ENCODE data around the gene JAKMIP1.

JAKMIP1 gene

DNA sequence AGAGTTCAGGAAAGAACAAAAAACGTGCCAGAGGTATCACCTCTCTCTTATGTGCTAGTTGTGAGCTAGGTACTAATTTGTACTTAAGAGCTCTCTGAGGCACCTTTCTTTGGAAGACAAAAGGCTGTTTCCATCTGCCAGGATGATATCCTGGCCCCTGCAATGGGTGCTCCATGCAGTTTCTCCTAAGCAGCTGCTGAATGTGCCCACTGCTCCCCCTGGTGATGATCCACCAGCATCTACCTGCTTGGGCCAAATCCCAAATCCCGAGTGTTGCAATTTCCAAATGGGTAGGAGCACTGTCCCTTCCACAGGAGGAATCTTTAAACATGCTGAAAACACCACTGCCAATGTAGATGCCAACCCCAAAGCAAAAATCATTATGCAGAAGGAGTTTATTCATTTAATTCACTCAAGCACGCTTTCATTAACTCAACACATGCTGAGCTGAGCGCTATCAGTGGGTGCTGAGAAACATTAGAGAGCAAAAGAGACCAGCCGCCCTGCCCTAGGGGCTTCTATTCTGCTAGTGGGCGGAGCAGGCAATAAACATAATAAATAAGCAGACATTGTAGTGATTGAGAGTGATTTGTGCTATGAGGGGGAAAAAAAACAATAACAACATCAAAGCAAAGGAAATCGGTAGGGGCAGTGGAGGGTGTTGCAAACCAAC is 112.5 kb downstream of the JAKMIP1 start:
- DNase-seq, result peak; percentile 79

- DNase-seq, result no peak
These were observed 113.5 kb downstream of the JAKMIP1 start for GRCh38 chr4:6086846-6087245.

- DNase-seq, result no peak
These were observed 114.4 kb downstream of the JAKMIP1 start for GRCh38 chr4:6085691-6086628.

GRCh38 chr4:6085028-6085690 is 115.2 kb downstream of the JAKMIP1 start:
- no peak for DNase-seq

DNA sequence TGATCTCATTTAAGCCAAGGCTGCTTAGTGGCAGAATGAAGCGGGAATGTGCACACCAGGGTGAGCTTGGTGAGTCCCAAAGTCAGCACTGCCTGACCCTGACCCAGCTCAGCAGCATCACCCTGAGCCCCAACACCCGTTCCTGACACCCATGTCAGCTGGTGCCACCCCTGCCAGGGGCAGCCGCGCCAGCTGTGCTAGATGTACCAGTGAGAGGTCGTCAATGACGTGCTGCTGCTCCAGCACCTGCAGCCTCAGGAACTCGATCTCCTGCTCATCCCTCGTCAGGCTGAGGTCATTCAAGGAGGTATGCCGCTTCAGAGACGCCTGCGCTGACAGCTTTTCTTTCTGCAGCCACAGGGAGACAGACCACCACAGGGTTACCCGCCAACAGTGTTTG is 120.4 kb downstream of the JAKMIP1 start:
- DNase-seq, result no peak

- DNase-seq, result no peak
These were observed 121.8 kb downstream of the JAKMIP1 start for GRCh38 chr4:6078560-6078959.

- peak; percentile 9 for DNase-seq
These were observed 124.0 kb downstream of the JAKMIP1 start for GRCh38 chr4:6076391-6076790.

- DNase-seq, result no peak
These were observed 125.6 kb downstream of the JAKMIP1 start for GRCh38 chr4:6074758-6075157.

GRCh38 chr4:6071959-6072720 is 128.2 kb downstream of the JAKMIP1 start:
- DNase-seq, result peak; percentile 69

DNA sequence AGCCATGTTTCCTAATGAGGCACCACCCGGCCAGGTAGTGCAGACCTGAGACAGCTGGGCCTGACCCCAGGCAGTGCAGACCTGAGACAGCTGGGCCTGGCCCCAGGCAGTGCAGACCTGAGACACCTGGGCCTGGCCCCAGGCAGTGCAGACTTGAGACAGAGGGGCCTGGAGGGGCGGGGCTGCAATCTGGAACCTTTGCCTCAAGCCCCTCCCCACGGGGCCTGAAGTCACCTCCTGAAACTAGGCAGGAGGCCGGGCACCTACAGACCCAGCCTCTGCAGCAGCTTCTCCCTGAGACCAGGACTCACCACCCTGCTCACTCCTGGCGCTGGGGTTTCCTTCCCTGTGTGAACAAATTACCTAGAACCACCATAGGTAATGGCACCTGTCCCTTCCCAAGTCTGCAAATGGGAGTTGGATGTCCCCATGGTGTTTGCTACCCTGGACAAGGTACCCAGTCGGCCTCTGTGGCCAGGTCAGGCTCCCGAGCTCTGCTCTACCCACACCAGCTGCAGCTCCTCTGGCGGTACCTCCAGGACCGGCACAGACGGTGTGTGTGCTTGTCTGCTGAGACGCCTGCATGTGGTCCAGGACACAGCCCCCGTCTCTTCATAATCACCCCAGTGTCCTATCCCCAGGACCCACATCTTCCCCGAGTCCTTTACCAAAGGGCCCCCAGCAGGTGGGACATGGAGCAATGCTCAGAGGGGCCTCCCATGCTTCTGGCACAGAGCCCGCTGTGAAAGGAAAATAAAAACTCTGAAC is 129.0 kb downstream of the JAKMIP1 start:
- DNase-seq, result peak; percentile 75

GRCh38 chr4:6069845-6070709 is 130.3 kb downstream of the JAKMIP1 start:
- DNase-seq, result no peak

GRCh38 chr4:6068986-6069385 is 131.4 kb downstream of the JAKMIP1 start:
- DNase-seq, result no peak

DNA sequence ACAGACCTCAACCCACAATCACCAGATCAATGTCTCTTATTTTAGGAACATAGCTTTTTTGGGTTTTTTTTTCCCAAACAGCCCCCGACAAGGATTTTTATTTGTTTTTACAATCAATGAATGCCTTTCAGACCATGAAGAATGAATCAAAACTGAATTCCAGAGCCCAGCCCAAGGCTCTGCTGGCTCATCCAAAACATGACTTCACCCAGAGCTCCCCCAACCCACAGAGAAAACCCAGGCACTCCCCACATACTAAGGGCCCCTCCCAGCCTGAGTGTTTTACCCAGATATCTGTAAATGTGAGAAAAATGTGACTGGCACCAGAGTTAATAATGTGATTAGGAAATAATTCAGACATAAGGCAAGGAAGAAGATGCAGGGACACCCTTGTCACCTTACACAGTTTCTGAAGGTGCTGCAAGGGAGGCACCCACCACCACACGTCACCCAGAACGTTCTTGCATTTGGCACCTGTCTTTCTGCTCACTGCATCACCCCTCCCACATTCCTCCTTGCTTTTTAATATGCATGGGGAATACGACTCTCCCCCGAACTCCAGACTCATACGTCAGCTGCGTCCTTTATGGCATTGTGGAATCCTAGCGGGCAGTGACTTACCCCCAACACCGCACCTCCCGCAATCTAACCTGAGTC is 134.3 kb downstream of the JAKMIP1 start:
- DNase-seq, result no peak

DNA sequence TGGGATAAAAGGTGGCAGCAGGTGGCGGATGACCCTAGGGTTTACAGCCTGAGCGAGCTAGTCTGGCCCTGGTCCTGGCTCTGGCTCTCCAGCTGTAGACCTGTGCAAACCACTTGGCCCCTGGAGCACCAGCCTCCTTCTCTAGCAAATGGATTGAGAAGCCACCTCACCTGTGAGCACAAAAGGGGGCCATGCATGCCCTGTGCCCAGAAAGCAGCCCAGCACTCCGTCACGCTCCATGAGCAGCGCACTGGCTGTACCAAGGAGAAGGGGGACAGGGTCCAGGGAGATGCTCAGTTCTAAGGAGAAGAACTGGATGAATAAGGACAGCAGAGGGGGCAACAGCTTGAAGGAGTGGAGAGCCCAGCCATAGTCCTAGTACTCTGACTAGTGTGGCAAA is 135.2 kb downstream of the JAKMIP1 start:
- DNase-seq, result no peak

DNA sequence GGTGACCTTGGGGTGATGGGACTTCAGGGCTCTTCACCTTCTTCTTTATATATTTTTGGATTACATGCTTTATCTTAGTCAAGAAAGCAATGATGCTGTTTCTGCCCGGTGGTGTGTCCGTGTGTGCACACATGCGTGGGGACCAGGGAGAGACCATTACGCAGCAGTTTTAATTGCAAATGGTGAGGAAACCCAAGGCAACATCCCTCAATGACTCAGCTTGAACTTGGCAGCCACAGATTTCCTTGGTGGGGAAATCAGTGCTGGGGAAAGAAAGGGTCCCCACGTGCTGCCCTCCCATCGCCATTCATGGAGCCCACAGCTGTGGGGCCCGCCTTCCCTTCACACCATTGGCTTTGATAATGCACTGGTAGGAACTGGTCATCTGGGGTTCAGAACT is 136.0 kb downstream of the JAKMIP1 start:
- no peak for DNase-seq

- no peak for DNase-seq
These were observed 136.7 kb downstream of the JAKMIP1 start for GRCh38 chr4:6063684-6064083.

DNA sequence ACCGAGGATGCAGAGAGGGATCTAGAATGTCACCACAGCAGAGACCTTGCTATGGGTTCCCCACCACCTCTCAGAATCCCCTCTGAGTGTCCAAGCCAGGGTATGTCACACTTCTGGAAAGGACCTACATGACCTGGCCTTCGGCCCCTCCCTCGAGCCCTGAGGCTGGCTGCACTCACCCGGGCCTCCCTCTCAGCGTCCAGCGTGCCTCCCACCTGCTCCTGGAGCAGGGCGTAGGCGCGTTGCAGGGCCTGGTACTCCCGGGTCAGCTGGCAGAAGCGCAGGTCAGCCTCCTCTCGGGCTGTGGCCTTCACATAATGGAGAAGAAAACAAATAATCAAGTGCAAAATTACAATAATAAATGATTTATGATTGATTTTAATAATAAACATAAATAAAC is 138.2 kb downstream of the JAKMIP1 start:
- no peak for DNase-seq

DNA sequence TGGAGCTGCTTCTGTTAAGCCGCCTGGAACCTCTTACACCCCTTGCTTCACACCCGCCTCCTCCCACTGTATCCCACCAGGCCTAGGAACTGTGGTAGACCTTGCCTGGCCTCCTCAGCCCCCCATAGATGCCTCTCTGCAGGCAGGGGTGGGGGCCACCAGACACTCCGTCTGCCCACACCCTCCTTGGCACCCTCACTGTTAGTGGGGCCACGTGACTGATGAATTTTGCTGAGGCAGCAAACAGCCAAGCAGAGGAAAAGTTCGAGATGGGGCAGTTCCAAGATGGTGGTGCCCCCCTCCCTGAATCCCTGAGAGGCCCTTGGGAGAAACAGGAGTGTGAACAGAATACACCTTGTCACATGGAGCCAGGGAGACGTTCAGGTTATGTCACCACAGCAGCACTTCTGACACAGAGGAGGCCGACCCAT is 141.0 kb downstream of the JAKMIP1 start:
- no peak for DNase-seq

DNA sequence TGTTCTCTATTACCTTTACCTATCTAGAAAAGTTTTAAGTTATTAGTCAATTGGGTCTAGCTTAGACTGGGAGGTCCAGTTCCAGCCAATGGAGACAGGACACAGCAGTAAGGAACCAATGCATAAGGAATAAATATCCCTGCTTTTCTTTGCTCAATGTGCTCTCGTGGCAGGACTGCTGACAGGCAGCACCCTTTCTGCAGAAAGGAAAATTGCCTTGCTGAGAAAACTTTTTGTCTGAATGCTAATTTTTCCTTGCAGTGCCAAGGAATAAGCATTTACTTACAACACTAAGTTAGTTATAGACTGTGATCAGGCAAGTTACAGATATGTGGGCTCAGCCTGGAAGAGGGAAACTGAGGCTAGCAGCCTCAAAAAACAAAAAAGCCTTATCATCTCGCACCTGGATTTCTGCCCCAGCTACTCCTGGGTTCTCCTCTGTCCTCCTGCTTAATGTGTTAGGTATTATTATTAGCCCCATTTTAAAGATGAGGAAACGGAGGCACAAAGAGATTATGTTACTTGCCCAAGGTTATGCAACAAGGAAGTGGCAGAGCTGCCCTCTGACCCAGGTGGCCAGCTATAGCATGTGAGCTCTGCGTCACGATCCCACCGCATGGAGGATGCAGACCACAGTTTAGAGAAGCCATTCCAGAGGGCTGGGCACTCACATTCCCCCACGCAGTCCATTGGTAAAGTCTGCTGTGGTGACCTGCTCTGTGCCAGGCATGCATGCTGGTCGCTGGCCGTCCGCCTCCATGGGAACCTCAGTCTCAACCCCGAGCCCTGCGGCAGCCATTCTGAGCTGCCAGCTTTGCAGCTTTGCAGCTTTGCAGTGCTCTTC is 141.6 kb downstream of the JAKMIP1 start:
- no peak for DNase-seq

Measured in NCI-H146 (cell line).